Bone marrow (tissue), 2 donors: ENCODE results near the gene ANKHD1.

Experiments
- DNase-seq, 2 donors: peaks; one replicate each; lab custom pipeline; 2025; lab: John Stamatoyannopoulos, UW

Gene ANKHD1

GRCh38 chr5:140546851-140547507 is 145.3 kb downstream of the ANKHD1 start:
- DNase-seq = no peak

- DNase-seq = peak; percentile 78 to 83
These were observed 146.1 kb downstream of the ANKHD1 start, which contains the start of gene EIF4EBP3 for GRCh38 chr5:140547508-140548299. Gene EIF4EBP3, plus strand, starts transcription at chr5:140547662. Its CDS starts 76 bp downstream, at chr5:140547738.

DNA sequence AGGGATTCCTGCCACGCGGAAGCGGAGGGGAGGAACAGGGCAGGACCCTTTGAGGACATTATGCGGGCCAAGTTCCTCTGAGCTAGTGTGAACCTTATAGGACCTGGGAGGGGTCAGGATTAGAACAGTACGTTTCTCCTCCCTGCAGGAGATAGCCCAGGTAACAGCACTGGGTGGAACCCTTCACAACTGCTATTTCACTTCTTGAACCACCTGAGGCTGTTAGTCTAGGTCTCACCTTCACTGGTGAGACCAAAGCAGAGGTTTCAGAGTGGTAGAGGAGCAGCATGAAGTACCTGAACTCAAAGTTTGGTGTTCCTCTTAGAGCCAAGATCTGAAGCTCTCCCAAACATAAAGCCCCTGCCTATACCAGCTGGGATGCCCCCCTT is 146.7 kb downstream of the ANKHD1 start:
- no peak for DNase-seq

DNA sequence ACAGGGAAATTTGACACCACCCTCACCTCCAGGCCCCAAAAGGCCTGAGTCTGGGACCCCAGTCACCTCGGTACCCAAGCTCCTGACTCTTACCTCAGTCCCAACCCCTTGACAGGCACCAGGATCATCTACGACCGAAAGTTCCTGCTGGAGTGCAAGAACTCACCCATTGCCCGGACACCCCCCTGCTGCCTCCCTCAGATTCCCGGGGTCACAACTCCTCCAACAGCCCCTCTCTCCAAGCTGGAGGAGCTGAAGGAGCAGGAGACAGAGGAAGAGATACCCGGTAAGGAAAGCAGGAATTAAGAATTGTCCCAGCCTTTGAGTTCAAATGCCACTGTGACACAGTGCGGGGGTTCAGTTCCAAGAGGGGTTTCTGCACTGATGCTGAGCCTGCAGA is 147.2 kb downstream of the ANKHD1 start:
- DNase-seq = no peak

DNA sequence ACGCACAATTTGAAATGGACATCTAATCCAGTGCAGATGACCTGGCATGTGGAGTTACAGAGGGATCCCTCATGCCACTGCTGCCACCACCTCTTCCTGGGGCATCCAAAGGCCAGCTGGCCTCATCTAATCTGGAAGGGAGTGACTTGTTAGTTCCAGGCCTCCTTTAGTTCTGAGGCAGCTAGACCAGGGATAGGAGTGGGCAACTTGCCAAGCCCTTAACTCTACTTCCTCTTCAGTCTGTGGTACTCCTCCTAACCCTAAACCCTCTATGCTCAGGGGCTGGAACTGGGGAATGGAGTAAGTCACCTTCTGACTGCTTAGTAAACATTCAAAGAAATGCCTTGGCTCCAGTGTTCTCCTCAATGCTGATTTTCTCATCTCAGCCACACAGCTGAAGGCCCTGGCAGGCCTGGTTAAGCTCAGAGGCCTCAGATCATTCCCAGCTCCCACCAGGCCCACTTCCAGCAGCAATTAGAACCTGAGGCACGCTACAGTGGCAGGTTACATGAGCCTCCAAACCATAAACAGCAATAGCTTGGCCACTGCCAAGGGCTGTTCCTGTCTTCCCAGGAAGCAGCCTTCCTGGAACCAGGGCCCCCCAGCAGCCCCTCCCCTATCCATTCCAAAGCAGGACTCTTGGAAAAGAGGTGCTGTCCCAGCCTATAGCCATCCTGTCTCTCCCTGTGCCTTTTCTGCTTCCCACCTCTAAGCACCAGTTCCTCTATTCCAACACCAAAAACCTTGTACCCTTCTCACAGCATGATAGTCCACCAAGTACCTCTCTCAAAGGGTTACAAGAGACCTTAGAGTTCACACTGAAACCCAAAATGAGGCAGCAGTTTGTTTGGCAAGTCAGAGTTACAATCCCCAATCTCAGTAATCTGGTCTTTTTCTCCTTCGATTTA is 147.9 kb downstream of the ANKHD1 start:
- peak in 1 of 2 donors; percentile 80 for DNase-seq

- DNase-seq = no peak
These were observed 148.8 kb downstream of the ANKHD1 start for GRCh38 chr5:140550147-140551079.

DNA sequence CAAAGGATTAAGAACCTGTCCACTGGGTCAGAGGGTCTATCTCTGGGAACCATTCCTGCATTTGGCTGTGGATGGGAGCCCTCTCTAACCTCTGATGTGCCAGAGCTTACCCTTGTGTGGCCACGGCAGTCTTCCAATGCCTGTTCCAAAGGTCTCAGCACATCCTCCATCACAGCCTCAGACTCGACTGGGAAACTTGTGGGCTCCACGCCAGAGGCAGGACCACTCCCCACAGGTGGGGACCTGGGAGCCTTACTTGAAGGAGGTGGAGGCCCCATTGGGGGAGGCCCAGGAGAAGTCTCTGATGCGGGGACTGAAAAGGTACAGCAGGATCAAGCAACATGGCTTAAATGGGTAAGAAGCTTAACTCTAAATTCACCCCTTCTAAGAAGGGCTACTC is 150.2 kb downstream of the ANKHD1 start:
- DNase-seq = no peak

DNA sequence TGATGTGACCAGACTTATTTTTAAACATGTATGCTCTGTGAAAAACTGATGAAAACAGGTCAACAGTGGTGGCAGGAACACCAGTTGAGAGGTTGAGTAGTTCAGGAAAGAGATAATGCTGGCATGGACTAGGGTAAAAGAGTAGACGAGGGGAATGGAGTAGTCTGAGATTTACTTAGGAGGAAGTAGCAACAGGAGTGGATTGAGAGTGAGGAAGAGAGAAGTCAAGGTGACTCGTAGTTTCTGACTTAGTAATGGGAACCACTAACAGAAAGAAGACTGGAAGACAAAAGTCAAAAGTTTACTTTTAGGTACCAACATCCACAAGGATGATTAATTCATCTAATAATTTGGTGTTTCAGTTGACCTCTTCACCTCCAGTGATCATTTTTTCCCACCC is 152.0 kb downstream of the ANKHD1 start:
- DNase-seq = peak in 1 of 2 donors; percentile 34

DNA sequence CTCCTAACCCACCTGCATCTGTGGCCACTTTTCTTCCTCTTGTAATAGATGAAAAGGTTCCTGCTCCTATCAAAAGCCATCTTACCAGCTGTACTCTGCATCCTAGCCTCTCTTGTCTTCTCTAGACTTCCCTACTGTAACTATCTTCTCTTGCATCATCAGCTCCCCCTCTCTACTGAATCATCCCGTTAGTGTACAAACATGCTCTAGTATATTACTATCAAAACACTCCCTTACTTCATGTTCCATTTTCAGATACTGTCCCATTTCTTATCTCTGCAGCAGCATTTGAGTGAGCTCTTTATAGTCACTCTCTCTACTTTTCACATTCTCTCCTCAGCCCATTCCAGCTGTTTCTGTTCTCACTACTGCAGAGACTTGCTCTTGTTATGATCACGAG is 152.8 kb downstream of the ANKHD1 start:
- no peak for DNase-seq

- DNase-seq = no peak
These were observed 154.2 kb downstream of the ANKHD1 start for GRCh38 chr5:140555747-140556312.

- peak in 1 of 2 donors; percentile 38 for DNase-seq
These were observed 154.8 kb downstream of the ANKHD1 start for GRCh38 chr5:140556438-140556837.

- peak; percentile 58 to 80 for DNase-seq
These were observed 155.6 kb downstream of the ANKHD1 start, which contains the start of gene SRA1 for GRCh38 chr5:140557136-140557805. Gene SRA1, minus strand, starts transcription at chr5:140557473. Its CDS starts 21 bp downstream, at chr5:140557452.

GRCh38 chr5:140557965-140558364 is 156.3 kb downstream of the ANKHD1 start:
- DNase-seq = no peak

GRCh38 chr5:140558542-140558941 is 156.9 kb downstream of the ANKHD1 start:
- no peak for DNase-seq

DNA sequence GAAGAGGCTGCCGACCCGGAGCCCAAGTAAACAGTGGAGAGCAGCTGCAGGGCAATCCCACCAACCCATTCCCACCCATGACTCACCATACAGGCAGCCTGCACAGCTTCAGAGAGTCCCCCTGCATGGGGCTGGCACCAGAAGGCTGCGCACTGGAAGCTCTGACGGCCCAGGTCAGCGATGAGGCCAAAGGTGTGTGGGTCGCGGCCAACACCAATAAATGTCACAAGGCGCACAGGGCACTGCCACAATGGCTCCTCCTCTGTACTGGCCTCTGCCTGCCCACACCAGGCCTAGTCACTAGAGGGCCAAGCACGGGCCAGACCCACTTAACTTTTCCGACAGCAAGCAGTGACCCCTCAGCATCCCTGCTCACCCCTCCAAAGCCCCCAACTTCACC is 158.6 kb downstream of the ANKHD1 start:
- no peak for DNase-seq

DNA sequence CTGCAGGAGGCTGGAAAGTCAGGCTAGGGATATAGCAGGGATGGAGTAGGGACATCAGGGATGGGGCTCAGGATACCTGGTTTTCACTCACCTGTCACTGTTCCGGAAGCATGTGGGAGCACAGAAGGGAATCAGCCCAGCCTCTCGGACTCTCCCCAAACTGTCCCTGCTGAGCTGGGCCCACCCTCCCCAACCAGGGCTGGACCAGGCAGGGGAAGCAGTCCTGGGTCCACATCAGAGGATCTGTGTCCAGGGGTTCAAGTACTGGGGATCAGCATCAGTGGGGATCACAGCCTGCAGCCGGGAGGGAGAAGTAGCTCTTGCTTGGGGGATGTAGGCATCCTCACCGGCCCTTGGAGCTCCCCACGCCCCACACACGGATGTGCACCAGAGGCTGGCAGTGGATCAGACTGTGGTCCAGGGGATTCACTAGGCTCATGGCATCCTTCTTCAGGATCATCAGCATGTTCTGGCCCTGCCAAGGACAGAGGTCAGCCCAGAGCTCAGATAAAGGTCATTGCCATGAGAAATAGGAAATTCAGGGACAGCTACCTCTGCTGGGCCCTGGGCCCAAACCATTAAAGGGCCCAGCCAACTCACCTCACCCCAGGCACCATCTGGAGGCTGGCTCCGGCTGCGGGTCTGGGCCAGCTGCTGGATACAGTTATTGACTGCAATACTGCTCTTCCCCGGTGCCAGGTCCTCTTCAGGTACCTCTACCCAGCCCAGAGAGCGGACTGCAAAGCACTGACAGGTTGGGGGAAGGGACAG is 160.3 kb downstream of the ANKHD1 start:
- no peak for DNase-seq

DNA sequence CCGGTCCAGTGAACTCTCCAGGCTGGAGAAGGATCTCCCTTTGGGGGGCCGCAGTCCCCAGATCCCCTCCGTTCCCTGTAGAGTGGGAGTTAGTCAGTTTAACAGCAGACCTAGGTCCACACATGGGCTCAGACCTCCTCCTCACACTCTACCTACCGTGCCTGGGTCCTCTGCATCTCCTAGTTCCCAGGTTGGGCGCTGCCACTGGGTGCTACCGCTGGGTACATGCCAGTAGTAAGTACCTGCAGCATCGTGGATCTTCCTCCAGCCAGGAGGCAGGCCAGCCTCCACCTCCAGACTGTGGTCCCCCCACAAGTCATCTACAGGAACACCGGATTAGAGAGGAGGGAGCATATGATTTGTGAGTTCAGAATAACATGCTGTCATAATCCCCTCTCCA is 162.0 kb downstream of the ANKHD1 start:
- no peak for DNase-seq

DNA sequence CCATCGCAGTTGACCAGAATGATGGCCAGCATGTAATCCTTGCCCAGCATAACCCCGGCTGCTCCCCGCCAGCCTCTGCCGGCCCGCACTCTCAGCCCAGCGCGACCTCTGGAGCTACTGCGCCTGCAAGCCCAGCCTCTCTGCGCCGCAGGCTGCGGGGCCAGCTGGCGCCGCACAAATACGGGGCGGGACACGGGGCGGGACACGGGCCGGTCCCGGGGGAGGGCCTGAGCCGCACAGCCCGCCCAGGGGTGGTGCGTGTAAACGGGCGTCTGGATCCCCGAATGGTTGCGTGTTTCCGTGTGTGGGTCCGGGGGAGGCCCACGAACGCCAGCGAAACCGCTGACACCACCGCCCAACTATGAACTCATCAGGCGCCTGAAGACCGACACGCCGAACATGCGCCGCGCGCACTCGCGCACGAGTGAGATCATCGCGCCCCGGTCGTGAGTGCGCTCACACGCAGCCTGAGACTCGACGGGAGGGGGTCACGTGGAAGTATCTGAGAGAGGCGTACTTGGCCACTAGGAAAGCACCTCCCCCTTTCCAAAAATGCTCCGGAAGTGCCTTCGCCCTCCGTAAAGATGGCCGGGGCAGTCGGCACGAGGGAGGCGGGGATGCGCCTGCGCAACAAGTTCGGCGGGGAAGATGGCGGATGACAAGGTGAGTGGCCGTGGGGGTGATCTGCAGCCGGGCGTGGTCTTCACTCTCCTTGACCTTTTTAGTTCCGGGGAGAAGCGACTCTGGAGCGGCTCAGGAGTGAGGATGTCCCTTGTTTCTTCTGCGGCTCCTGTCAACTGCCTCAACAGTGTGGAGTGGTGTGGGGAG is 162.8 kb downstream of the ANKHD1 start, which contains the start of the genes APBB3 and SLC35A4:
TSS of gene APBB3 (minus strand) at position 403 of the 828 bp plus-strand sequence. CDS start at position 50, 353 bp downstream.
TSS of gene SLC35A4 (plus strand) at position 633 of the 828 bp plus-strand sequence. CDS start 2,342 bp downstream, outside the sequence.
- peak; percentile 98 to 99 for DNase-seq
